Subcutaneous adipose tissue (tissue), 4 donors: ENCODE measurements around the gene KRCC1. TPM values are rescaled to one million over a fixed set of nuclear protein-coding genes. Genes with fewer than 3 reads are reported as not detected.

ENCODE experiments used
- CTCF ChIP-seq: fragments of 450-650 bp; IDR thresholded peaks from one replicate; pipeline ENCODE4 v1.5.1; 2016; ENCODE audit warnings: low read depth, mild to moderate bottlenecking, control low read depth, antibody characterized with exemption, moderate library complexity
- total RNA-seq, 4 donors: library from RNA; depleted of rRNA; stranded (reverse); fragments of >200 nt; gene quantifications; one replicate each; pipeline ENCODE4 v1.1.0, GENCODE V29; 2016

Gene KRCC1
- total RNA-seq, 4 donors from 2014 or later: 35.7 to 61.0 (median 51.5) TPM

GRCh38 chr2:88024509-88024908 is 31.1 kb downstream of the KRCC1 start:
- TF ChIP-seq CTCF: no peak

- no peak for TF ChIP-seq CTCF
Observed at GRCh38 chr2:88022669-88022921, 33.0 kb downstream of the KRCC1 start.

- no peak for TF ChIP-seq CTCF
Observed at GRCh38 chr2:88019985-88020384, 35.6 kb downstream of the KRCC1 start.

GRCh38 chr2:88018909-88019308 is 36.7 kb downstream of the KRCC1 start:
- no peak for TF ChIP-seq CTCF

- no peak for TF ChIP-seq CTCF
Observed at GRCh38 chr2:88016960-88017779, 38.4 kb downstream of the KRCC1 start.

- no peak for TF ChIP-seq CTCF
Observed at GRCh38 chr2:88016086-88016959, 39.3 kb downstream of the KRCC1 start, which contains the start of gene RNU2-63P. Gene RNU2-63P (minus strand): TSS chr2:88016547.

- TF ChIP-seq CTCF: no peak
Observed at GRCh38 chr2:88011011-88011410, 44.6 kb downstream of the KRCC1 start.
